GM08714 (cell line): ENCODE measurements around the gene GCNT1.
"Not testable (repeated sequence)": the region's sequence is repeated elsewhere in the genome, so short reads cannot be mapped to it uniquely, and the experiment has no call there.

Experiments
- H3K4me3 ChIP-seq: fragments of 200-500 bp; sonication (Bioruptor generic); 2 replicates; pipeline ENCODE4 v1.5.1; 2014; ENCODE audit warnings: mild to moderate bottlenecking, low read length, inconsistent platforms
- ZNF274 ChIP-seq: IDR thresholded peaks from 2 replicates; pipeline ENCODE4 v1.6.1; 2012; ENCODE audit warnings: mild to moderate bottlenecking, low read depth, low read length

Gene GCNT1

DNA sequence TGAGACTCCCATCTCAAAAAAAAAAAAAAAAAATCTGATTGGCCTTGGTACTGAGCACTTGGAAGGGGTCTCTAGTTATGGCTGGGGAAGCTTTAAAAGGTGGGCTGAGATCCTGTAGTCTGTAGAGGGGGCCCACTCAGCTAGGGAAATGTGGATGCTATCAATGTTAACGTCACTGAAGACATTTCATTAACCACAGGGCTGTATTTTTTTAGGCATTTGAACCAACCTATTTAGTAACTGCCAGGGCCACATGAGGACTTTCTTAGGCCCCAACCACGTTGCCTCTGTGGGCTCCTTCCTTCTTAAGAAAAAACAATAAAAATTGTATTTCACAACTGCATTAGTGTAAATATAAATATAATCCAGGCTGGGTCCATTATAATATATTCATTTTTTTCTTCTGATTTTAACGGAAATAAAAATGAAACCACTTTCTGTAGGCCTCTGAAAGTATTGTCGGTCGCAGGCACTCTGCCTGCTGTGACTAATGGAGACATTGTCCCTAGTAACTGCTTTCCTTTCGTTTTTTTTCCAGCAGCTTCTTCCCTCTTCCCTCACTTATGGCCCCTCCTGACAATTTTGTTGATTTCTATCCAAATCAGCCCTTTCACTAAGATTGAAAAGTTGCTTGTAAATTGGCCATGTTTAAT is 71.6 kb downstream of the GCNT1 start:
- no peak for TF ChIP-seq ZNF274
- H3K4me3 ChIP-seq, result no peak overlapping the region

GRCh38 chr9:76531231-76531780 is 72.3 kb downstream of the GCNT1 start:
- H3K4me3 ChIP-seq, result no peak overlapping the region
- no peak for TF ChIP-seq ZNF274

GRCh38 chr9:76532877-76533276 is 73.9 kb downstream of the GCNT1 start:
- not testable (repeated sequence) for H3K4me3 ChIP-seq

DNA sequence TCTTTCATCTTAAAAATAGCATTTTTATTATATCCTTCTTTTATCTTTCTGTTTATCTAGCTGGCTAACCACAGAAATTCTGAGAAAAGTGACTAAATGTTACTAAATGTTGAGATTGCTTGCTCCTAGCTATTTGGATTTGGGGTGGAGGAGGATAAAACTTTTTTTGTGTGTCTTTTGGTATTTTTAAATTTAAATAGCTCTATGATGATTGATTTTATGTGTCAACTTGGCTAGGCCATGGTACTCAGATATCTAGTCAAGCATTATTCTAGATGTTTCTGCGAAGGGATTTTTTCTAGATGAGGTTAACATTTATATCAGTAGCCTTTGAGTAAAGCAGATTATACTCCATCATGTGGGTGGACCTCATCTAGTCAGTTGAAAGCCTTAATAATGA is 75.0 kb downstream of the GCNT1 start:
- H3K4me3 ChIP-seq, result no peak overlapping the region
- no peak for TF ChIP-seq ZNF274

GRCh38 chr9:76537150-76537646 is 78.2 kb downstream of the GCNT1 start:
- no peak for TF ChIP-seq ZNF274
- no peak overlapping the region for H3K4me3 ChIP-seq

DNA sequence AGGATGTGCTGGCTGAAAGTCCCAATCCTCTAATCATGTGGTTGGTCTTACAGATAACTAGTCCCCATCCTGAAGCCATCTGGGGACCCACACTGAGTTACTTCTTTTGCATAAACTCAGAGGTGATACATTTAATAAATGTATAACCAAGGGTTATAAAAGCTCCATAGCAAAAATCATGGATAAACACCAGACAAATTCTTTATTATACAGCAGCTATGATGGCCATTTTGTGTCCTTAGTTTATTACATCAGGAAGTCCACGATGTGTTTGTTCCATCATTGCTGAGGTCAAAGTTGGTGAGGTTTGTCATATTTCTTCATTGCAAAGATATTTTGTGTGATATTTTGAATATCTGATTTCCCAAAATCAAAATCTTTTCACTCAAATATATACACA is 80.2 kb downstream of the GCNT1 start:
- H3K4me3 ChIP-seq, result no peak overlapping the region
- TF ChIP-seq ZNF274, result no peak

GRCh38 chr9:76542360-76542759 is 83.4 kb downstream of the GCNT1 start:
- TF ChIP-seq ZNF274, result no peak
- no peak overlapping the region for H3K4me3 ChIP-seq

DNA sequence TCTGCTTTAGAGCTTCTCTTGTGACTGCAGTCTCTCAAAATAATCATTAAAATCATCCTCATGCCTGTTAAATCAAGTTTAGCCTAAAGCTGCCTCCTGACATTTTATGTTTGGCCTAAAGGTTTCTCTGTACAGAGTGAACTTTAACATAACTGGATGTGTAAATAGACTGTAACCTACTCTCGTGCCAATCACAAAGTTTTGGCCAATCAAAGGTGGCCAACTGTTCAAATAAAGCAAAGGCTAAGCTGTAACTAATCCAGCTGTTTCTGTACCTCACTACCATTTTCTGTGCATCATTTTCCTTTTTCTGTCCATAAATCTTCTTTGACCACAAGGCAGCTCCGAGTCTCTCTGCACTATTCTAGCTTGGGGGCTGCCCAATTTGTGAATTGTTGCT is 86.2 kb downstream of the GCNT1 start:
- no peak for TF ChIP-seq ZNF274
- no peak overlapping the region for H3K4me3 ChIP-seq

DNA sequence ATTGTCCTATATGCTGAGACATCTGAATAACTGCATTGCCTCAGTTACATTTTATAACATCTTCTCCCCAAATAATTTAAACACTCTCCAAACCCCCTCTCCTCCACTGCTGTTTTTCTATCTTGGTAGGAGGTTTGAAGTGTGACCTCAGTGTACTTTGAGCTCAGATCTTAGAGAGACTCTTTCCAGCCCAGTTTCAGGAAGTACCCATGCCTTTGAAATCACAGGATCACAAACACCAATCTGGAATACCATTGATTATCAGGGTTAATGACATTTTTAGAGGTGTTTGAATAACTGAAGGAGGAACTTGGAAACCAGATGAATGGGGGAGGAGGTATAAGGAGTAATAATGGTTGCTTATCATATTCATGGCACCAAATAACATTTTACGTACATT is 93.2 kb downstream of the GCNT1 start:
- no peak for TF ChIP-seq ZNF274

DNA sequence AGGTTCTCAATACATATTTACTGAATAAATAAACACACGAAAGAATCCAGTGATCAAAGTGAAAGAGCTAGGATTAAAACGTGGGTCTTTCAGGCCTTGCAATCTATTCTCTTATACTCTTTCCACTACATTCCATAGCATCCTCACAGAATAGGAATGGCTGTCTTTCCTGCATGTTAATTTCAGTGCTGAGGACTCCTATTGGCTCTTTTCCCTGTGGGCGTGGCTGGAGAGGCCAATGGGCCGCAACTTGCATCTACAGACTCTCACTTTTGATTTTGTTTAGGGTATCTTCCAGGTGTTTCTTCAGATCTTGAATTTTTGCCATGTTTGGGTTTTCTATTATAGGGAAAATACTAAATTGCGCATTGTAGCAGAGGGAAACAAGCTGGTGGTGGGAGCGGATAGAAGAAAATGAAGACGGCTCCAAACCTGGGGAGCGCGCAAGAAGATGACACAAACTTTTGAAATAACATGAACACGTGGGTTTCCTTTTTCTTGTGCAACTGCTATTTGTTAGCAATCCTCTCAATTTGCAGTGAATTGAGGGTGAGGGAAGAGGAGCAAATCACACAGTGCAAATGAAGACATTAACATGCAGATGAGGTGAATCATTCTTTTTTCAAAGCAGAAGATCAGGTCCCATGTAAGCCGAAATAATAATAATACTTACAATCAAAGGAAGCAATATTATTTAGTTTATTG is 93.9 kb downstream of the GCNT1 start:
- TF ChIP-seq ZNF274, result no peak
- no peak overlapping the region for H3K4me3 ChIP-seq

More for the DNA sequence above, 93.2 kb downstream of the GCNT1 start:
- no peak overlapping the region for H3K4me3 ChIP-seq

DNA sequence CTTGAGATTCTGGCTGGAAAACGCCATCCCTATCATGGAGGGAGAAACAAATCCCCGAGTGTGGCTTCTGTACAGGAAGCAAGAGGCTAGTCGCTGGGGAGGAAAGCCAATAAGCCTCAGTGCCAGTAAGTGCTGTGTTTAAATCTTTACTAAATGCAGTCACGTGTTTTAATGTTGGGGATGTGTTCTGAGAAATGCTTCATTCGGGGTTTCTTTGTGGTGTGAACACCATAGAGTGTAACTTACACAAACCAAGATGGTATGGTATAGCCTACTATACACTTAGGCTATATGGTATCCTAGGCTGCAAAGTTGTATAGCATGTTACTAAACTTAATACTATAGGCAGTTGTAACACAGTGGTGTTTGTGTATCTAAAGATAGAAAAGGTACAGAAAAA is 94.7 kb downstream of the GCNT1 start:
- TF ChIP-seq ZNF274, result no peak
- H3K4me3 ChIP-seq, result no peak overlapping the region
